SK-N-SH (cell line): Measurements from ENCODE around the gene ZNF615.
"Not testable (repeated sequence)": the region's sequence is repeated elsewhere in the genome, so short reads cannot be mapped to it uniquely, and the experiment has no call there.

Source experiments
- CTCF ChIP-seq: fragments of 200-600 bp; sonication (generic); IDR thresholded peaks from 2 replicates; pipeline ENCODE4 v1.6.1; 2017; ENCODE audit warnings: antibody characterized with exemption, mild to moderate bottlenecking, moderate library complexity
- EP300 ChIP-seq, 2 experiments: IDR thresholded peaks; 2 replicates each; pipeline versions ENCODE4 v1.4.0 to v1.6.1; 2012; ENCODE audit warnings: borderline replicate concordance in 1 of 2, low read depth in 1 of 2, low read length in 1 of 2
- MXI1 ChIP-seq: IDR thresholded peaks from 2 replicates; pipeline ENCODE4 v1.6.1; 2012; ENCODE audit warnings: mild to moderate bottlenecking, low read depth, low read length, improper control_type of control experiment
- RCOR1 ChIP-seq: fragments of 150-350 bp; IDR thresholded peaks from 2 replicates; pipeline ENCODE4 v1.6.1; 2017; ENCODE audit warnings: antibody characterized with exemption, low read length
- REST ChIP-seq: IDR thresholded peaks from 2 replicates; pipeline ENCODE4 v1.6.1; 2012; ENCODE audit warnings: mild to moderate bottlenecking, low read depth, low read length, moderate library complexity

- TF ChIP-seq EP300 (IDR thresholded peaks at IDR 0.05; ENCODE audit: borderline replicate concordance in 1 of 2, low read depth in 1 of 2, low read length in 1 of 2); CTCF; REST; MXI1; RCOR1: not testable (repeated sequence)
These were observed 48.5 kb upstream of the ZNF615 start for GRCh38 chr19:52056480-52056879.
